ENCODE data around the gene SPATA13.

SPATA13 gene

DNA sequence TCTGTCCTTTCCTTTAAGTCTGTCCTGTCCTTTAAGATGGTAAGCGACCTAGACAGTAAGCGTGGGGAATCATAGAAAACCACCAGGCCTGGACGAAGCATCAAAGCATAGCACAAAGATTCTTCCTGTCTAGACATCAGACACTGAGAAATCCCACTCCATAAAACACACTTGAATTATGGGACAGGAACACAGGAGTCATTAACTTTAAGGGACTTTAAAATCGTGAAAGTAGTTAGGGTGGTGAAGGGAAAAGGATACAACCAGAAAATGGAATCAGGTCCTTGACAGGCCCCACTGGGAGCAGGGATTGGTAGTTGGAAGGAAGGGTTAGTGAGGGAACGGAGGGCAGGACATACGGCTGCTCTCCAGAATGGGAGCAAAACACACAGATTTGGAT lies 117.2 kb downstream of the SPATA13 start:
- ChIA-PET POLR2A (no interaction called here), CTCF (no interaction called here)
- H3K4me3 ChIP-seq (ENCODE audit: low read depth, low read length) = no peak overlapping the region
- DNase-seq (ENCODE audit: low read depth, low spot score) = no peak
- TF ChIP-seq CTCF (IDR thresholded peaks at IDR 0.05; ENCODE audit: insufficient read depth, low read length, missing control alignments) = no peak

- no peak overlapping the region for H3K4me3 ChIP-seq (ENCODE audit: low read depth, low read length)
- TF ChIP-seq CTCF (IDR thresholded peaks at IDR 0.05; ENCODE audit: insufficient read depth, low read length, missing control alignments) = no peak
- DNase-seq (ENCODE audit: low read depth, low spot score) = no peak
- ChIA-PET CTCF (interaction anchor here (1.6 kb wide), 1 partner anchor 51 kb away, joined by 4 read pairs; no protein-coding TSS in a partner anchor), POLR2A (no interaction called here)
Measured at GRCh38 chr13:24279327-24280110, 119.0 kb downstream of the SPATA13 start.

GRCh38 chr13:24280720-24281119 lies 120.2 kb downstream of the SPATA13 start:
- no peak for DNase-seq (ENCODE audit: low read depth, low spot score)
- TF ChIP-seq CTCF (IDR thresholded peaks at IDR 0.05; ENCODE audit: insufficient read depth, low read length, missing control alignments) = no peak
- H3K4me3 ChIP-seq (ENCODE audit: low read depth, low read length) = no peak overlapping the region
- CTCF ChIA-PET = interaction anchor here (1.3 kb wide), 1 partner anchor 50 kb away, joined by 4 read pairs; no protein-coding TSS in a partner anchor
- POLR2A ChIA-PET = no interaction called here

DNA sequence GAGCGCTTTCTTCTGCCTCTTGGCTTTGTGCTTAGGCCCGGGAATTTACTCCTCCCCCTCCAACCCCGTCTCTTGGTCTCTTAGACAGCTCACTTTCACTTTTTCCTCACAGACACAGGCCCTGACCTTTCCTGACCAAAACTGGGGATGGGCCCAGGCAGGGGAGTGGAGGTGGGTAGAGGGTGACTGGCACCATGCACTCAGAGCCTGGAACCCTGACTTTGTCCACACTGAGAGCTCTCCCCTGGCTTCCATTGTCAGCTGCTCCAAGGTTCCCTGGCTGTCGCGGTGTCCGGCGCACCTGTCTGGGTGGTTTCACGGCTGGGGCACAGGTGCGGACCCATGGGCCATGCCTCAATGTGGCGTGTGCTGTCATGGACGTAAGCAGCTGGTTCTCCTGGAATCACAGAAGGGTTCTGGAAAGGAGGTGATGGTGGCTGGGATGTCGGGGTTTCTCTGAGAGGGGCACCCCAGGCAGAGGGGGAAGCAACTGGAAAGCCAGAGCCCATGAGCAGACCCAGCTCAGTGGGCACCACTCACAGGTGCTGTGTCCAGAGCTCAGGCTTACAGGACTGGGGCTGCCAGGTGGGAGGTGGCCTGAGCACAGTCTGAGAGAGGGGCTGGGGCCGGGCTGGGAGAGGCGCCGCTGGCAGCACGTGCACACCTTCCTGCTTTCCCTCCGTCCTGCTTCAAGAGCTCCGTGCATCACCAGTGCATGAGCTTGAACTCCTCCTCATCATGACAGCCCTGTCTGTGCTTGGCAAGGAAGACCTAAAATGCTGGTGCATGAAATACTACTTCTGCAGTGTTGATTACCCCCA lies 120.9 kb downstream of the SPATA13 start:
- POLR2A ChIA-PET = no interaction called here
- DNase-seq (ENCODE audit: low read depth, low spot score) = no peak
- no peak overlapping the region for H3K4me3 ChIP-seq (ENCODE audit: low read depth, low read length)
- CTCF ChIA-PET = interaction anchor here (1.3 kb wide), 1 partner anchor 51 kb away, joined by 4 read pairs; no protein-coding TSS in a partner anchor
- TF ChIP-seq CTCF (IDR thresholded peaks at IDR 0.05; ENCODE audit: insufficient read depth, low read length, missing control alignments) = no peak

DNA sequence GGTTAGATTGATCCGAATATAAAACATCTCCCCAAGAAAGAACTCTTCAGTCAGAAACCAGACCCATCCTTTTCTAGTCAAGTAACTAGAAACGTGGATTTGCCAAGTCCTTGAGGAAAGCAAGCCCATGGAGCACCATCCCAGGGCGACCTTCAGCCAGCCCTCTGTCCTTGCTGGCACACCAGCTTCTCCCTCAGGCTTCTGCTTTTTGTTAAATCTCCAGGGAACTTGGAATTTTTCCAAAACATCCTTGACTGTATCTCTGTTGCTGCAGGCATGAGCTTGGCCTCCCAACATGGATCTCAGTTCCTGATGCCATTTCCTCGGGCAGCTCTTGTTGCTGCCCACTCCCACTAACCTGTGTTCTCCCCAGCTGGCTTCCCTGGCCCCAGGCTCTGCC lies 121.7 kb downstream of the SPATA13 start:
- CTCF ChIA-PET = no interaction called here

More for the DNA sequence above, 121.7 kb downstream of the SPATA13 start:
- POLR2A ChIA-PET = no interaction called here
- no peak for DNase-seq (ENCODE audit: low read depth, low spot score)
- no peak for TF ChIP-seq CTCF (IDR thresholded peaks at IDR 0.05; ENCODE audit: insufficient read depth, low read length, missing control alignments)
- no peak overlapping the region for H3K4me3 ChIP-seq (ENCODE audit: low read depth, low read length)

All from AG04449 (cell line).